IgD-negative memory B cell (primary cell): ENCODE results near the gene AKAP8L. TPM values are rescaled to one million over a fixed set of nuclear protein-coding genes. Genes with fewer than 3 reads are reported as not detected.
"Not testable (repeated sequence)": the region's sequence is repeated elsewhere in the genome, so short reads cannot be mapped to it uniquely, and the experiment has no call there.

Experiments
- H3K27ac Mint-ChIP-seq, 3 donors: one replicate each; pipeline ENCODE4 v1.8.0; 2020 to 2022; ENCODE audit warnings: mild to moderate bottlenecking in 3 of 3, mixed read lengths in 3 of 3, moderate library complexity in 1 of 3
- H3K27me3 Mint-ChIP-seq: one replicate; pipeline ENCODE4 v1.8.0; 2021; ENCODE audit warnings: mixed read lengths
- H3K36me3 Mint-ChIP-seq: one replicate; pipeline ENCODE4 v1.8.0; 2020; ENCODE audit warnings: mild to moderate bottlenecking, mixed read lengths
- H3K4me1 Mint-ChIP-seq, 3 donors: one replicate each; pipeline ENCODE4 v1.8.0; 2020 to 2022; ENCODE audit warnings: mixed read lengths in 3 of 3, mild to moderate bottlenecking in 1 of 3
- H3K4me3 Mint-ChIP-seq, 4 donors: one replicate each; pipeline ENCODE4 v1.8.0; 2020 to 2022; ENCODE audit warnings: mild to moderate bottlenecking in 4 of 4, mixed read lengths in 4 of 4, moderate library complexity in 3 of 4
- H3K9me3 Mint-ChIP-seq, 3 donors: one replicate each; pipeline ENCODE4 v1.8.0; 2020 to 2021; ENCODE audit warnings: mixed read lengths in 3 of 3, mild to moderate bottlenecking in 1 of 3
- polyA plus RNA-seq: library from polyadenylated mRNA; unstranded; fragments of 300-500 nt; fragmentation: Illumina TruSeq; gene quantifications from one replicate; pipeline ENCODE4 v1.2.3, GENCODE V29; 2021

AKAP8L gene
- polyA plus RNA-seq, 1 donor from 2014 or later = 99.6 TPM

DNA sequence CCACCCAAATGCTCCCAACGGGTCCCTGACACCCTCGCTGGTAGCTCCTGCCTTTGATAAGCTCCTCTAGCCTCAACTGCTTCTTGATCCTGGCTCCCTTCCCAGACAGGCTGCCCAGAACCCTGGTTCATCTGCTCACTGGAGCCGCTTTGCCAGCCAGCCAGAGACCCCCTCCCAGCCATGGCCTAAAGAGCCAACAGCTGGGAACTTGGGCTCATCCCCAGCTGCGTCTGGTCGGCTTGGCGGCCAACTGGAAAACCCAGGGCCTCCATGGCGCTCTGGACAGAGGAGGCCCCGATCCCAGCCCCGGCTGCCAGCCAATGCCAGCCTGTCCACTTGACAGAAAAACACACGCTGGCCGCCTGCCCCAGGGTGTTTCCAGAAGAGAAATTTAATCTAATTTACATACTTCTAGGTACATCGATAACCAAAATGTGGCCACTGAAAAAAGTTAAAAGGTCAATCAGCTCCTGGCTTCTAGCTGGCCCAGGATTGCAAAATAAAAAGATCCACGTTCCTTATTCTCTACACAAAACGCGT, 3.0 kb upstream of the AKAP8L start:
- peaks cover 7% of the 10 kb centered on the region for H3K36me3 Mint-ChIP-seq
- no peak overlapping the region for H3K27ac Mint-ChIP-seq
- no peaks in the 10 kb centered on the region for H3K9me3 Mint-ChIP-seq
- no peak overlapping the region for H3K4me3 Mint-ChIP-seq
- no peaks in the 10 kb centered on the region for H3K27me3 Mint-ChIP-seq
- peaks cover 18 to 21% (median 20%) of the 10 kb centered on the region in 3 donors for H3K4me1 Mint-ChIP-seq

DNA sequence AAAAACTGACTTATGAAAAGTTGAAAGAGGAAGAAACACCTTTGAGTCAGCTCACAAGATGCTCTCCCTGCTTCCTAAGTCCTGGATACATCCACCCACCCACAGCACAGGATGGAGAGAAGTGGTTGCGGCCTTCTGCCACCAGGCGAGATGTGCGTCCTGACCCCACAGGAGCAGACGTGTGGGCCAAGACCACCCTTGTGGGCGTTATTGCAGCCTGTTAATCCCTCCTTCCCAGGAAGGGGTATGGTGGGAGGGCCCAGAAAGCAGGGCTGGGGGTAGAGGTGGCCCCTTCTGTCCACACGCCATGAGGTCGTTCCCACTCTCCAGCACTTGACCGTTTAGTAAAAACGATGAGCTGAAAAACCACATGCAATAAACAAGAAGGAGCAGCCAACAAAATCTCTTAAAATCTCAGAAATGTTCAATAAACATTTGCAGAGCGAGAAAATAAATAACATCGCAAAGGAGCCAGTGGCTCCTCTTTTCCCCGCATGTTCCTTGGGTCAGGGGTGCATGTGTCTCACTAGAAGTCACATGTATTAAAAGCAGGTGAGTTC, 2.4 kb upstream of the AKAP8L start:
- Mint-ChIP-seq H3K4me1 (peaks cover 21 to 26% (median 26%) of the 10 kb centered on the region in 3 donors), H3K9me3 (no peaks in the 10 kb centered on the region), H3K36me3 (peaks cover 9% of the 10 kb centered on the region), H3K27ac (no peak overlapping the region), H3K27me3 (no peaks in the 10 kb centered on the region), H3K4me3 (no peak overlapping the region)

GRCh38 chr19:15419413-15420025, 731 bp upstream of the AKAP8L start:
- no peaks in the 10 kb centered on the region for H3K27me3 Mint-ChIP-seq
- peaks cover 11% of the 10 kb centered on the region for H3K36me3 Mint-ChIP-seq
- peaks cover 27 to 31% (median 28%) of the 10 kb centered on the region in 3 donors for H3K4me1 Mint-ChIP-seq
- H3K9me3 Mint-ChIP-seq = no peaks in the 10 kb centered on the region
- peak overlapping the region; percentile 95 to 99 (median 99) for H3K27ac Mint-ChIP-seq
- peak overlapping the region; percentile 83 to 100 (median 98) for H3K4me3 Mint-ChIP-seq

GRCh38 chr19:15418231-15418578, 583 bp downstream of the AKAP8L start:
- H3K4me1 Mint-ChIP-seq = peaks cover 30 to 36% (median 33%) of the 10 kb centered on the region in 3 donors
- H3K36me3 Mint-ChIP-seq = peaks cover 7% of the 10 kb centered on the region
- H3K27me3 Mint-ChIP-seq = no peaks in the 10 kb centered on the region
- peak overlapping the region; percentile 95 to 99 (median 99) for H3K27ac Mint-ChIP-seq
- H3K9me3 Mint-ChIP-seq = no peaks in the 10 kb centered on the region
- H3K4me3 Mint-ChIP-seq = peak overlapping the region; percentile 96 to 100 (median 100)

DNA sequence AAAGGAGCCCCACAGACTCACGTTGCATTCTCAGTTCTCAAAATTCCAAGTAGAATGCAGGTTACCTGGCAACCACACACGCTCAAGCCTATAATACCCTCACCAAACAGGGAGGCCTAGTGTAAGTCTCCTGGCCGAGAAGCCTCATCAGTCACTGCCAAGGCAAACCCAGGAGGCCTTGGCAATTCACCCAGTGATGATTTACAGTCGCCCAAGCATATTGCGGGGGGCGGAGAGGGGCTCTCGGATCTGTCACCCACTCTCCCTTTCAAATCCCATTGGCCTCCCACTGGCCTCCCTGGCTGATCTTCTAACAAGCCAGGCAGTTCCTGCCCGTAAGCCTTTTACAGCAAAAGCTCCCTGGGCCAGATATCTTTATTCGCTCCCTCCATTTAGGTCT, 1.1 kb downstream of the AKAP8L start:
- H3K27me3 Mint-ChIP-seq = no peaks in the 10 kb centered on the region
- peaks cover 34 to 40% (median 37%) of the 10 kb centered on the region in 3 donors for H3K4me1 Mint-ChIP-seq
- peak overlapping the region; percentile 96 to 100 (median 100) for H3K4me3 Mint-ChIP-seq
- H3K36me3 Mint-ChIP-seq = peaks cover 7% of the 10 kb centered on the region
- no peaks in the 10 kb centered on the region for H3K9me3 Mint-ChIP-seq
- H3K27ac Mint-ChIP-seq = peak overlapping the region; percentile 95 to 99 (median 99)

DNA sequence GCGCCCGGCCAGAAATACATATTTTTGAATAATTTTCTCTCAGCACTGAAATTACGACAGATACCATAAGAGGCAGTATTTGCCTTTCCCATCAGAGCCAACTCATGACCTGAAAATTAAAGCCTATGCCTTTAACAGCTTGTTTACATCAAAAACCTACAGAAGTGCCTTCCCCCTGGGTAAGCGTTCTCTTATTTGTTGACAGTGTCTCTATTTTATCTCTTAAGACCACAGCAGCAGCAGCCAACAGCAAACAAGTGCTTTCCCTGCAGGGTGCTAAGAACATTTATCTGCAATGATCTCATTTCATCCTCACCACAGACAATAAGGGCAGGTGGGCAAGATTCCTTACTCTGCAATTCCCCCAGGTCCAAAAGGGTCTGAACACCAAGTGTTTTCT, 6.0 kb downstream of the AKAP8L start:
- peaks cover 30 to 39% (median 32%) of the 10 kb centered on the region in 3 donors for H3K4me1 Mint-ChIP-seq
- peak overlapping the region in 1 of 3 donors; percentile 43 for H3K27ac Mint-ChIP-seq
- H3K4me3 Mint-ChIP-seq = no peak overlapping the region
- no peaks in the 10 kb centered on the region for H3K27me3 Mint-ChIP-seq
- H3K36me3 Mint-ChIP-seq = peaks cover 4% of the 10 kb centered on the region
- H3K9me3 Mint-ChIP-seq = no peaks in the 10 kb centered on the region

GRCh38 chr19:15411351-15411750, 7.4 kb downstream of the AKAP8L start:
- H3K27ac Mint-ChIP-seq, H3K4me3 Mint-ChIP-seq, H3K9me3 Mint-ChIP-seq, H3K36me3 Mint-ChIP-seq, H3K27me3 Mint-ChIP-seq: not testable (repeated sequence)
- H3K4me1 Mint-ChIP-seq = peaks cover 24 to 32% (median 25%) of the 10 kb centered on the region in 3 donors

DNA sequence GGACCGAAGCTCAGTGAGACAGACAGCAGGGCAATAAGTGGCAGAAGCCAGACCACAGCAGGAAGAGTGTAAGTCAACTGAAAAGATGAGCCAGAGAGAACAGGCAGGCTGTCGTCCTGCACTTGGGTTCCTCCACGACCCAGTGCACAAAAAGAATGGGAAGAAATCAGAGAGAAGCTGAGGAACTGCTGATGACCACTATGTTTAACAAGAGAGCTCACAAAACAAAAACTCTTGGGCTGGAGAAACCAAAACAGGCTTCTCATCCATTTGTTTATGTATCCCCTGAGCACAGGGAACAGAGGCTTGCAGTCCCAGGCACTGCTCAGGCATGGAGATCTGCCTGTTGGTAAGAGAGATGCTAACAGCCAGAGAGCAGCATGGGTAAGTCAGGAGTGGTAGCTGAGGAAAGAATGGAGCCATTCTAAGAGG, 14.0 kb downstream of the AKAP8L start:
- Mint-ChIP-seq H3K27ac (peak overlapping the region in 1 of 3 donors; percentile 77), H3K36me3 (no peaks in the 10 kb centered on the region), H3K4me3 (peak overlapping the region in 2 of 4 donors; percentile 28 to 34), H3K27me3 (no peaks in the 10 kb centered on the region), H3K9me3 (no peaks in the 10 kb centered on the region), H3K4me1 (peaks cover 16 to 26% (median 18%) of the 10 kb centered on the region in 3 donors)

GRCh38 chr19:15404097-15404779, 14.6 kb downstream of the AKAP8L start:
- H3K36me3 Mint-ChIP-seq = no peaks in the 10 kb centered on the region
- peaks cover 13 to 22% (median 18%) of the 10 kb centered on the region in 3 donors for H3K4me1 Mint-ChIP-seq
- no peaks in the 10 kb centered on the region for H3K9me3 Mint-ChIP-seq
- peak overlapping the region in 1 of 3 donors; percentile 77 for H3K27ac Mint-ChIP-seq
- peak overlapping the region in 1 of 4 donors; percentile 28 for H3K4me3 Mint-ChIP-seq
- no peaks in the 10 kb centered on the region for H3K27me3 Mint-ChIP-seq

GRCh38 chr19:15403151-15403531, 15.6 kb downstream of the AKAP8L start:
- Mint-ChIP-seq H3K9me3 (no peaks in the 10 kb centered on the region), H3K36me3 (no peaks in the 10 kb centered on the region), H3K4me3 (no peak overlapping the region), H3K4me1 (peaks cover 12 to 19% (median 18%) of the 10 kb centered on the region in 3 donors), H3K27ac (no peak overlapping the region), H3K27me3 (no peaks in the 10 kb centered on the region)

DNA sequence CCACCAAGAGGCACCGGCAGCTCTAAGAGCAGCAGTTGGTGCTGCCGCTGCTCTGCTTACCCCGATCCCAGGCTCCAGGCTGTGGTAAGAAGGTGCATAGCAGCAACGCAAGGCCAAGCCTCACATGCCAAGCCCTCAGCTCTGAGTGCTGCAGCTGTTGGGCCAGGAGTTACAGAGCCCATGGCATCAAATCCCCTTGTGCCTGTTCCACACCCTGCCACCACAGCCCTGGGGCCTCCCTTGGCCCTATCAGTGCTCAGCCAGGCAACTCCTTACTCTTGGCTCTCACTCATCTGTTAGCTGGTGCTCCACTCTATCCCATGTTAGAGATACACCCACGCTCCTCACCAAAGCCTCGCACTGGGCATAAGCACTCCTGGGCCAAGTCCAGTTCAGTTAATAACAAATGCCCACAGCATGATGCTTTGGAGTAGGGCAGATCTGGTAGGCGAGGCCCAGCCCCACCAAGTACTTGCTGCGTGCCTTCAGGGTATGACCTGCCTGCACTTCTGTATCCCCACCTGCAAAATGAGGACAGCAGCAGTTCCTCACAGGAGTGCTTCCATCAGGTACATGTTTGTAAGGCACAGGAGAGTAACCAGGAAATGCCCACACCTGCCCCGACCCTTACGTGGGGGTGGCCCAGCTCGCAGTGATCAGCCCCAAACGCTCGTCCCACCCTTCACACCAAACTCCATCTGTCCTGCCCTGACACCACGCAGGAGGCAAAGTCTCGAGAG, 16.2 kb downstream of the AKAP8L start:
- Mint-ChIP-seq H3K36me3 (no peaks in the 10 kb centered on the region), H3K27me3 (no peaks in the 10 kb centered on the region), H3K4me3 (no peak overlapping the region), H3K9me3 (no peaks in the 10 kb centered on the region), H3K4me1 (peaks cover 10 to 14% (median 13%) of the 10 kb centered on the region in 3 donors), H3K27ac (no peak overlapping the region)

GRCh38 chr19:15401397-15401710, 17.4 kb downstream of the AKAP8L start:
- Mint-ChIP-seq H3K27me3 (no peaks in the 10 kb centered on the region), H3K9me3 (no peaks in the 10 kb centered on the region), H3K27ac (no peak overlapping the region), H3K4me3 (no peak overlapping the region), H3K4me1 (peaks cover 7 to 13% (median 10%) of the 10 kb centered on the region in 3 donors), H3K36me3 (peaks cover 2% of the 10 kb centered on the region)

GRCh38 chr19:15400521-15401396, 18.0 kb downstream of the AKAP8L start:
- Mint-ChIP-seq H3K36me3 (peaks cover 7% of the 10 kb centered on the region), H3K27me3 (no peaks in the 10 kb centered on the region), H3K27ac (no peak overlapping the region), H3K4me3 (no peak overlapping the region), H3K4me1 (peaks cover 9 to 13% (median 11%) of the 10 kb centered on the region in 3 donors), H3K9me3 (no peaks in the 10 kb centered on the region)

GRCh38 chr19:15399635-15400034, 19.2 kb downstream of the AKAP8L start:
- Mint-ChIP-seq H3K27ac (no peak overlapping the region), H3K9me3 (no peaks in the 10 kb centered on the region), H3K27me3 (no peaks in the 10 kb centered on the region), H3K36me3 (peaks cover 7% of the 10 kb centered on the region), H3K4me3 (no peak overlapping the region), H3K4me1 (peaks cover 5 to 9% (median 8%) of the 10 kb centered on the region in 3 donors)
